Activated T-cell treated with anti-CD3 and anti-CD28 coated beads, Interleukin-2, amount 50 U/mL, for 24 hours (primary cell): ENCODE data around the gene VKORC1.
A peak's percentile ranks its signal among the peaks of the same experiment; 100 is the strongest.

ENCODE experiments used
- DNase-seq: peaks from one replicate; pipeline ENCODE4 v3.0.0-alpha.2; 2020
- H3K27ac Mint-ChIP-seq: 2 replicates; pipeline ENCODE4 v1.8.0; 2020; ENCODE audit warnings: mild to moderate bottlenecking, mixed read lengths
- H3K27me3 Mint-ChIP-seq: 2 replicates; pipeline ENCODE4 v1.8.0; 2020; ENCODE audit warnings: mixed read lengths
- H3K36me3 Mint-ChIP-seq: 2 replicates; pipeline ENCODE4 v1.8.0; 2020; ENCODE audit warnings: low read depth, mixed read lengths
- H3K4me1 Mint-ChIP-seq: 2 replicates; pipeline ENCODE4 v1.8.0; 2020; ENCODE audit warnings: low read depth, mixed read lengths
- H3K4me3 Mint-ChIP-seq: 2 replicates; pipeline ENCODE4 v1.8.0; 2020; ENCODE audit warnings: mild to moderate bottlenecking, moderate library complexity, mixed read lengths
- H3K9me3 Mint-ChIP-seq: 2 replicates; pipeline ENCODE4 v1.8.0; 2020; ENCODE audit warnings: mixed read lengths

VKORC1 gene

DNA sequence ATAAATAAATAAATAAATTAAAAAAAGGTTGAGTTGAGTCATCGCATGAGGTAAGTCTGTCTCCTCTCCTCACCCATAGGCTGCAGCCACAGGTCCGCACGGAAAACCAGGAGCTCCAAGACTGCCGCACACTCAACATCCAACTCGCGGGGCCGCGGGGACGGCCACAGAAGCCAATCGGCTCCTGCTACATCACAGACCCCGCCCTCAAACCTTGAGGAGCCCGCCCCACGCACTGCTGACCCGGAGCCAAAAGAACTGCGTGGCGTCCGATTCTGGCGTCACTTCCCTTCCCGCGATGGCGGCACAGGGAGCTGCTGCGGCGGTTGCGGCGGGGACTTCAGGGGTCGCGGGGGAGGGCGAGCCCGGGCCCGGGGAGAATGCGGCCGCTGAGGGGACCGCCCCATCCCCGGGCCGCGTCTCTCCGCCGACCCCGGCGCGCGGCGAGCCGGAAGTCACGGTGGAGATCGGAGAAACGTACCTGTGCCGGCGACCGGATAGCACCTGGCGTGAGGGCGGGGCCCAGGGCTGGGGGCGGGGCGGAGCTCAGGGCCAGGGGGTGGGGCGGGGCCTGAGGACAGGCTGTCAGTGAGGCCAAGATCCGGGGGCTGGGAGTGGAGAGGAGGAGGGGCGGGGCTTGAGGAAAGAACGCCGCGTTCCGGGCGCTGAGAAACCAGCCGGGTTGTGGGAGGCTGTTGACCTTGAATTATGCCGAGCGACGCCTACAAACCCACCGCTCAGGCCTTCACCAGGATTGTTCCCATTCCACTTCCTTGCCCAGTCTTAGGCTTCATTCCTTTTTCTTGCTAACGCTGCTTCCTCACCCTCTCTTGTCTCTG lies 23.0 kb upstream of the VKORC1 start, which contains the start of gene KAT8:
KAT8 (plus strand) TSS at position 281 of the 839 bp plus-strand sequence; CDS start at position 299, 18 bp downstream.
- Mint-ChIP-seq H3K4me1 (peaks cover 26% of the 10 kb centered on the region), H3K27me3 (no peaks in the 10 kb centered on the region), H3K9me3 (no peaks in the 10 kb centered on the region), H3K4me3 (peak within 1 kb of the TSS; percentile 90), H3K36me3 (peaks cover 54% of the 10 kb centered on the region), H3K27ac (peak within 1 kb of the TSS; percentile 87)
- DNase-seq = peak; percentile 97

DNA sequence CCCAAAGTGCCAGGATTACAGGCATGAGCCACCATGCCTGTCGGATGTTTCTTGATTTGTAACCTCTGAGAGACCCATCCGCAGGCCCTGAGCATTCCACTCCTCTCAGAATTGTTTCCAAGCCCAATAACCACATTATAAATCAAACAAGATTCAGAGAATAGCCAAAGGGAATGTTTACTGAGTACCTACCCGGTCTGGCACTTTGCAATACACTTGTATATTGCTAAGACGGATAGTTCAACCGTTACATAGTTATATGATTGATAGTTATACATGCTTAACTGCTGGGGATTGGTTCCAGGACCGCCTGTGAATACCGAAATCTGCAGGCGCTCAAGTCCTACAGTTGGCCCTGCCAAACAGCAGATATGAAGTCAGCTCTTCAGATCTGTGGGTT lies 19.9 kb upstream of the VKORC1 start:
- Mint-ChIP-seq H3K4me3 (no peak overlapping the region), H3K36me3 (peaks cover 57% of the 10 kb centered on the region), H3K4me1 (peaks cover 37% of the 10 kb centered on the region), H3K27me3 (no peaks in the 10 kb centered on the region), H3K27ac (peak overlapping the region; percentile 31), H3K9me3 (no peaks in the 10 kb centered on the region)
- no peak for DNase-seq

GRCh38 chr16:31113121-31114120 lies 18.8 kb upstream of the VKORC1 start:
- DNase-seq = no peak
- no peaks in the 10 kb centered on the region for H3K9me3 Mint-ChIP-seq
- H3K36me3 Mint-ChIP-seq = peaks cover 47% of the 10 kb centered on the region
- H3K4me1 Mint-ChIP-seq = peaks cover 33% of the 10 kb centered on the region
- no peaks in the 10 kb centered on the region for H3K27me3 Mint-ChIP-seq
- H3K4me3 Mint-ChIP-seq = no peak overlapping the region
- H3K27ac Mint-ChIP-seq = peak overlapping the region; percentile 76

GRCh38 chr16:31112711-31113110 lies 18.1 kb upstream of the VKORC1 start:
- Mint-ChIP-seq H3K27ac (peak overlapping the region; percentile 76), H3K4me3 (no peak overlapping the region), H3K27me3 (no peaks in the 10 kb centered on the region), H3K9me3 (no peaks in the 10 kb centered on the region), H3K4me1 (peaks cover 31% of the 10 kb centered on the region), H3K36me3 (peaks cover 41% of the 10 kb centered on the region)
- DNase-seq = no peak

DNA sequence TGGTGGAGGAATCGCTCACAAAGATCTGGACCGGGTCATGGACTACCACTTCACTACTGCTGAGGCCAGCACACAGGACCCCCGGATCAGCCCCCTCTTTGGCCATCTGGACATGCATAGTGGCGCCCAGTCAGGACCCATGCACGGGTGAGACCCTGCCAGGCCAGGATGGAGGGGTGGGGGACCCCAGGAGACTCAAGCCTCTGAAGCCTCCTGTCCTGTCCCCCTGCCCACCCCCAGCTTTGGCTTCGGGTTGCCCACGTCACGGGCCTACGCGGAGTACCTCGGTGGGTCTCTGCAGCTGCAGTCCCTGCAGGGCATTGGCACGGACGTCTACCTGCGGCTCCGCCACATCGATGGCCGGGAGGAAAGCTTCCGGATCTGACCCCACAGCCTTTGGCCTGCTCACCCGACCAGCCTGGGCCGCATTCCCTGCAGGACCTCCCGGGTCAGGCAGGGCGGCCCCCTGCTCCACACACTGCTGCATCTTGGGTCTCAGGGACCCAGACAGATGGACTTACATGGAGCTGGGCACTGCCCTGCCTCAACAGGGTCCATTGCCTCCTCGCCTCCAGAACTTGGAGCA lies 17.4 kb upstream of the VKORC1 start:
- no peak for DNase-seq

DNA sequence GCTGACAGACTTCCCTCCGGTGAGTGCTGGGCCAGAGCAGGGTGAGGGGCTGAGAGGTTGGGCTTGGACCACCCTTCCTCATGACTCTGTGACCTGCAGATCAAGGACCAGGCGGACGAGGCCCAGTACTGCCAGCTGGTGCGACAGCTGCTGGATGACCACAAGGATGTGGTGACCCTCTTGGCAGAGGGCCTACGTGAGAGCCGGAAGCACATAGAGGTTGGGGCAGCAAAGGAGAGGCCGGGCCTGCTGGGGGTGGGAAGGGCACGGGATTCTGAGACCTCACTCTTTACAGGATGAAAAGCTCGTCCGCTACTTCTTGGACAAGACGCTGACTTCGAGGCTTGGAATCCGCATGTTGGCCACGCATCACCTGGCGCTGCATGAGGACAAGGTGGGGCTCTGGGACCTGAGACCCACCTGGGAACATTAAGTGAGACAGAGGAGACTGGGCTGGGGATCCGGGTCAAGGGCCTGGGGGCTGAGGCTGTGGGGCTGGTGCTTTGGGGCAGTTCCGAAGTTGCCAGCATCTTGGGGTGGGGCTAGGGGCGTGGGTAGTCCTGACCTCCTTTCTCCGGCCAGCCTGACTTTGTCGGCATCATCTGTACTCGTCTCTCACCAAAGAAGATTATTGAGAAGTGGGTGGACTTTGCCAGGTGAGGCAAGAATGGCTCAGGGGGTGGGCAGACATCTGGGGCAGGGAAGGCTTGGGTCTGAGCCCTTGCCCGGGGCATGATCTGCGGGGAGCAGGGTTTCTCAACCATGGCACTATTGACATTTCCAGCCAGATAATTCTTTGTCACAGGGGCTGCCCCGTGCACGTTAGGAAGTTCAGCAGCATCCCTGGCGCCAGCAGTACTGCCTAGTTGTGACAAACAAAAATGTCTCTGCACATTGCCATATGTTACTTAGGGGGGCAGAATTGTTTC lies 15.8 kb upstream of the VKORC1 start:
- peaks cover 39% of the 10 kb centered on the region for H3K36me3 Mint-ChIP-seq
- H3K27ac Mint-ChIP-seq = peak overlapping the region; percentile 63
- H3K27me3 Mint-ChIP-seq = no peaks in the 10 kb centered on the region
- peaks cover 38% of the 10 kb centered on the region for H3K4me1 Mint-ChIP-seq
- DNase-seq = no peak
- H3K9me3 Mint-ChIP-seq = no peaks in the 10 kb centered on the region
- peak overlapping the region; percentile 76 for H3K4me3 Mint-ChIP-seq

More for the DNA sequence above, 17.4 kb upstream of the VKORC1 start:
- H3K9me3 Mint-ChIP-seq = no peaks in the 10 kb centered on the region
- peak overlapping the region; percentile 66 for H3K27ac Mint-ChIP-seq
- H3K4me1 Mint-ChIP-seq = peaks cover 38% of the 10 kb centered on the region
- no peak overlapping the region for H3K4me3 Mint-ChIP-seq
- peaks cover 41% of the 10 kb centered on the region for H3K36me3 Mint-ChIP-seq
- no peaks in the 10 kb centered on the region for H3K27me3 Mint-ChIP-seq

DNA sequence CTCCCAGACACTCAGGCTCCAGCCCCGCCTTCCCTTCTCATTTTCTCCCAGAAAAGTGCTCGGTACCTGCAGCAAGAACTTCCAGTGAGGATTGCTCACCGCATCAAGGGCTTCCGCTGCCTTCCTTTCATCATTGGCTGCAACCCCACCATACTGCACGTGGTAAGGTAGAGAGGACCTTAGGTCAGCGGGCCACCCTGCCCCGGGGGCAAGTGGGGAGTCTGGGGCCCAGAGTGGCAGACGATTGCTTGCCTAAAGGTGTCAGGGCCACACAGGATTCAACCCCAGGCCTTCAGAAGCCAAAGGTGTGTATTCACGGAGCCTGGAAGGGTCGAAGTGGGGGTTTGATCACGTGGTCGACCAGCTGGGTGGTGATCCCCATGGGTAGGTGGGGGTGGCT lies 15.0 kb upstream of the VKORC1 start:
- Mint-ChIP-seq H3K27me3 (no peaks in the 10 kb centered on the region), H3K4me3 (peak overlapping the region; percentile 76), H3K4me1 (peaks cover 38% of the 10 kb centered on the region), H3K9me3 (no peaks in the 10 kb centered on the region), H3K36me3 (peaks cover 39% of the 10 kb centered on the region), H3K27ac (peak overlapping the region; percentile 84)
- DNase-seq = no peak

- no peaks in the 10 kb centered on the region for H3K27me3 Mint-ChIP-seq
- peak overlapping the region; percentile 84 for H3K27ac Mint-ChIP-seq
- DNase-seq = no peak
- H3K4me3 Mint-ChIP-seq = peak overlapping the region; percentile 76
- H3K36me3 Mint-ChIP-seq = peaks cover 39% of the 10 kb centered on the region
- peaks cover 38% of the 10 kb centered on the region for H3K4me1 Mint-ChIP-seq
- no peaks in the 10 kb centered on the region for H3K9me3 Mint-ChIP-seq
These were observed 14.4 kb upstream of the VKORC1 start for GRCh38 chr16:31108794-31109558.

GRCh38 chr16:31108035-31108793 lies 13.6 kb upstream of the VKORC1 start, which contains the start of gene BCKDK:
TSS of gene BCKDK (plus strand) at chr16:31108386. CDS start at chr16:31109224, 838 bp downstream.
- Mint-ChIP-seq H3K4me1 (peaks cover 33% of the 10 kb centered on the region), H3K4me3 (peak within 1 kb of the TSS; percentile 76), H3K27ac (peak within 1 kb of the TSS; percentile 90), H3K36me3 (peaks cover 38% of the 10 kb centered on the region), H3K9me3 (no peaks in the 10 kb centered on the region), H3K27me3 (no peaks in the 10 kb centered on the region)
- peak; percentile 86 for DNase-seq

DNA sequence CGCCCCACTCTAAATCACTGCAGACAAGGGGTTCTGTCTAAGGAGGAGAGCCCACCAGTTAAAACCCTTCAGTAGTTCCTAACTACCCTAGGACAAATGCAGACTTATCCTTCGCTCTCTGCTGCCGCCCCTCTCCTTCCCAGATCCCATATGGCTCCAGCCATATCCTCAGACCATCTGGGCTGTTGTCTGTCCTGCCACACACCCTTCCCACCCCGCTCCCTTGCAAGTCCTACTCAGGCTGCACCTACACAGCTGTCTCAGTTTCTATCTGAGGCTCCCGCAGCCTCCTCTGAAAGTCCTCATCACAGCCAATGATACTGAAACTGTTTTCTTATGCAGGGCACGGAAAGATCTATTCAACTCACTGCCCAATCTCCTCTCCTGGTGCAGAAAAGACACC lies 12.9 kb upstream of the VKORC1 start:
- H3K4me1 Mint-ChIP-seq = peaks cover 33% of the 10 kb centered on the region
- peak overlapping the region; percentile 90 for H3K27ac Mint-ChIP-seq
- peak; percentile 43 for DNase-seq
- peaks cover 31% of the 10 kb centered on the region for H3K36me3 Mint-ChIP-seq
- H3K4me3 Mint-ChIP-seq = peak overlapping the region; percentile 76
- H3K9me3 Mint-ChIP-seq = no peaks in the 10 kb centered on the region
- no peaks in the 10 kb centered on the region for H3K27me3 Mint-ChIP-seq

- no peaks in the 10 kb centered on the region for H3K27me3 Mint-ChIP-seq
- H3K4me3 Mint-ChIP-seq = peak overlapping the region; percentile 76
- H3K9me3 Mint-ChIP-seq = no peaks in the 10 kb centered on the region
- no peak for DNase-seq
- H3K36me3 Mint-ChIP-seq = peaks cover 24% of the 10 kb centered on the region
- H3K4me1 Mint-ChIP-seq = peaks cover 33% of the 10 kb centered on the region
- peak overlapping the region; percentile 90 for H3K27ac Mint-ChIP-seq
These were observed 12.2 kb upstream of the VKORC1 start for GRCh38 chr16:31106509-31107464.
